Right ventricle myocardium inferior (tissue), 1 donor: ENCODE data around the gene CATSPER1. TPM values are rescaled to one million over a fixed set of nuclear protein-coding genes. Genes with fewer than 3 reads are reported as not detected.
A peak's percentile ranks its signal among the peaks of the same experiment; 100 is the strongest.

Source experiments
- ATAC-seq: fragments of 200-7000 bp; cut with Tn5 transposase; one replicate; pipeline ENCODE4 v1.9.1; 2020; ENCODE audit warnings: mild to moderate bottlenecking, moderate library complexity
- DNase-seq: peaks from one replicate; pipeline ENCODE4 v3.0.0; 2021; ENCODE audit errors: missing footprints
- intact Hi-C: fragments of 100-400 bp; cut with DNase I; formaldehyde crosslinking; loops from one replicate; pipeline ENCODE4 v1.11.0; 2022
- total RNA-seq: library from RNA; stranded (reverse); fragmentation: NEBNext Ultra II Directional; extraction: Animal tissue kit (Norgen Biotek cat#: 25700); gene quantifications from one replicate; pipeline ENCODE4 v1.2.1, GENCODE V29; 2021
- donor health status: DM: no; HTN: yes; CAD: no; lungs with severe emphysema.

The CATSPER1 gene
- total RNA-seq, 1 donor from 2014 or later: not detected

DNA sequence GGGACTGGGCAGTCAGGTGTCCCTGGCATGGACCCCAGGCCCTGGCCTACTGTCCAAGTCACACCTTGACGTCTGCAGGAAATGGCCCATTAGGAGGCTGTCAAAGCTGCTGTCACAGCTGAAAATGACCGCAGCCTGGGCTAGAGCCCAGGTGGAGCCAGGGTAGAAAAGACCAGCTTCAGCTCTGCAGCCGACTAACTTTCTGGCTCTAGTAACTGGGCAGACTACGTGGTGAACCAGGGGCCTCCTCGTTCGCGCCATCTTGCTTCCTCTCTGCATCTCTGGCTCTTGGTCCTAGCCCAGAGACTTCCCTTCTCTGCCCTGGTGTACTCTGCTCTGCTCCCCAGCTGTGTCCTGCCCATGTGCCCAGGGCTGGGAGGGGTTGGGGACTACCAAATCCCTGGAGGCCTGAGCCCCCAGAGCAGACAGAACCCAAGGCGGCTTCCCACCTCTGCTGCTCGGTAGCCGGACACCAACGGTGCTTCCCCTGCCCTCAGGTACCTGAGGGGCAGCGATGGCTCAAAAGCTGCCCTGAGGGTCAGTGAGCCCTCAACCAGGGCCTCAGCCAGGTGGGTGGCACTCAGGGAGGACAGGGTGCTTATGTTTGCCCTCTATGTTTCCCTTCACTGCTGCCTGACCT is 45.1 kb downstream of the CATSPER1 start:
- ATAC-seq: no peak
- intact Hi-C loops: no loop called here

DNA sequence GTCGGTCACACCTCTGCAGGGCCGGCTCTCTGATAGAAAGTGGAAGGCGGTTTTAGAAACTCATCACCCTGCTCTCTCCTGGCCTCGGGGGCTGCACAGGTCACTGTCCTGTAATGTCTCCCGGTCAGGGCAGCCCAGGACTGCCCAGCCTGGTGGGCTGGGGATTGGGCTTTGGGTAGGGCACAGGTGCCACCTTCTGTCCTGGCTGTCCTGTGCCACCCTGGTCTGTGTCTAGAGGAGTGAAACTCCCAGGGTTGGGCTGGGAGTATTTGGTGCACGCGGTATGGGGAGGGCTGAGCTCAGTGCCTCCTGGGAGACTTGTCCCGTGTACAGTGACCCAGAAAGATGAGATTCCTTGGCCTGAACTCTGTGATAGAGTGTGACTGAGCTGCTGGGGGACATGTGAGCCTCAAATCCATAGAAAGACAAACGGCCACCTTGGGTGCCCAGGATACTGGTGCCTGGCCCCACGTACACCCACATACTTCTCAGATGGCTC is 47.0 kb downstream of the CATSPER1 start:
- intact Hi-C loops: no loop called here
- DNase-seq: no peak
- no peak for ATAC-seq

More for the DNA sequence above, 45.1 kb downstream of the CATSPER1 start:
- no peak for DNase-seq

DNA sequence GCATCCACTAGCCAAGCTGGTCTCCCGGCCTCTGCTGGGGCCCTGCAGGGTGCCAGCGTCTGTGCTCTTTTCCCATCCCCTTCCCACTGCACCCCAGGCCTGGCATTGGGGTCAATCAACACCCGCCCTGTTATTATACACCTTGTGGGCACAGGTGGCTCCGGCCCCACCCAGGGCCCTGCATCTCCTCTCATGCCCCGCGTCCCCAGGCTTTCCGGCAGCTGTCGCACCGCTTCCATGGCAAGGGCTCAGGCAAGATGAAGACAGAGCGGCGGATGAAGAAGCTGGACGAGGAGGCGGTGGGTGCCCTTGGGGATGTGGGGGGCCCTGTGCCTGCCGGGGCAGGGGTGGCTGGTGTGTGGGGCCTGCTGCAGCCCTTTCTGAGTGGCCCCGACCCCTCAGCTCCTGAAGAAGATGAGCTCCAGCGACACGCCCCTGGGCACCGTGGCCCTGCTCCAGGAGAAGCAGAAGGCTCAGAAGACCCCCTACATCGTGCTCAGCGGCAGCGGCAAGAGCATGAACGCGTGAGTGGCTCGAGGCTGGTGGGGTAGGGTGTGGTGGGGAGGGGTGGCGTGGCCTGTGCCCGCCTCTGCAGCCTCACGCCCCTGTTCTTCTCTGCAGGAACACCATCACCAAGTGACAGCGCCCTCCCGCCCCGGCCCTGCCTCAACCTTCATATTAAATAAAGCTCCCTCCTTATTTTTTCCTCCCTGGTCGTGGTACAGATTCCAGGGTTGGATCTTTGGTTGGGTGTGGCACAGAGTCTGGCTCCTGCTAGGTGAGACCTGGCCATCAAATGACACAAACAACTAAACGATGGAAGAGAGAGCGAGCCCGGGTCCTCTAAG is 47.7 kb downstream of the CATSPER1 start:
- DNase-seq: no peak
- intact Hi-C loops: no loop called here

DNA sequence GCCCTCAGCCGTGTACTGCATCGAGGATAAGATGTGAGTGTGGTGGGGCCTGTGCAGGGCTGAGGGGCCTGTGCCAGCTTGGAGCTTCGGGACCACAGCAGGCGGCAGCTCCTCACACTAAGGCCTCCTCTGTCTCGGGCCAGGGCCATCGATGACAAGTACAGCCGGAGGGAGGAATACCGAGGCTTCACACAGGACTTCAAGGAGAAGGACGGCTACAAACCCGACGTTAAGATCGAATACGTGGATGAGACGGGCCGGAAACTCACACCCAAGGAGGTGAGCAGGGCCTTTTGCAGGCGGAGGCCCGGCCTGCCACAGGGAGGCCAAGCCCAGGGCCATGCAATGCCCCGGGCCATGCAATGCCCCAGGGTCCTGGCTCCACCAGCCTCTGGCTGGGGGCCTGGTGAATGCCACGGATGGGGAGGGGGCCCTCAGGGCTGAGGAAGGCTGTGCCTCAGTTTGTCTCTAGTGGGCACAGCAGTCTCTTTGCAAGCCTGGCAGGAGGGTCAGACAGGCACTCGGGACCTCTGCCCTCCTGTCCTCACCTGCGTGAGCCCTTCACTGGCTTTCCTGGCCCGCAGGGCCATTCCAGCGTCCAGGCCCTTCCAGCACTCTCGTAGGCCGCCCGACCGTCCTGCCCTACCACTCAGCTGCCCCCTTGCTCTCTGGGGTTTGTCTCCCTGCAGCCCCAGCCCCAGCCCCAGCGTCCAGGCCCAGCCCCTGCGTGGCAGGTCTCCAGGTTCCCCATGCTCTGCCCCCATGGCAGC is 48.5 kb downstream of the CATSPER1 start:
- peak; percentile 32 for ATAC-seq
- DNase-seq: no peak
- intact Hi-C loops: no loop called here

More for the DNA sequence above, 47.7 kb downstream of the CATSPER1 start:
- no peak for ATAC-seq

DNA sequence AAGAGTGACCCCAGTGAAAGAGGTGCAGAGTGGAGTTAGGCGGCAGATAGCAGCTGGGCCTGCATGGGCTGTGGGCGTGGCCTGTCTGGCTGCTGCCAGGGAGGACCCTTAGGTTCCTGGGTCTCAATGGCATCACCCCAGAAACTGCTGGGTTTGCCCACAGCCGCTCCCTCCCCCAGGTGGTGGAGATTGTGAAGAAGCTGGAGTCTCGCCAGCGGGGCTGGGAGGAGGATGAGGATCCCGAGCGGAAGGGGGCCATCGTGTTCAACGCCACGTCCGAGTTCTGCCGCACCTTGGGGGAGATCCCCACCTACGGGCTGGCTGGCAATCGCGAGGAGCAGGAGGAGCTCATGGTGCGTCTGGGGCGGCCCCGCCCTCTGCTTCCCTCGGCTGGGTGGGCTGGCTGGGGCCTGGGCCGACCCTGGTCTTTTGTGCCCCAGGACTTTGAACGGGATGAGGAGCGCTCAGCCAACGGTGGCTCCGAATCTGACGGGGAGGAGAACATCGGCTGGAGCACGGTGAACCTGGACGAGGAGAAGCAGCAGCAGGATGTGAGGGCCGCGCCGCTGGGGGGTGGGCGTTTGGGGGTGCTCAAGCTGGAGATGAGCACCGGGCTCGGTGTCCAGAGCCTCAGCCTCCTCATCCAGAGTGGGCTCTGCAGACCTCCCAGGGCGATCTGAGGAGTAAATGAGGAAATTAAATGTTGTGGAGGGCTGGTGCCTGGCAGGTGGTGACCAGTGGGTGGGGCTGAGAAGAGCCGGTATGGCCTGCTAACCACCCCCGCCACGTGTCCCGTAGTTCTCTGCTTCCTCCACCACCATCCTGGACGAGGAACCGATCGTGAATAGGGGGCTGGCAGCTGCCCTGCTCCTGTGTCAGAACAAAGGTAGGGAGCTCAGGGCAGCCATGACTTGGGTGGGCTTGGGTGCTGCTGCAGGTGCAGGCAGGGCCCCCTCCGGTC is 49.8 kb downstream of the CATSPER1 start:
- ATAC-seq (no peak), DNase-seq (no peak)
- intact Hi-C loops: no loop called here

DNA sequence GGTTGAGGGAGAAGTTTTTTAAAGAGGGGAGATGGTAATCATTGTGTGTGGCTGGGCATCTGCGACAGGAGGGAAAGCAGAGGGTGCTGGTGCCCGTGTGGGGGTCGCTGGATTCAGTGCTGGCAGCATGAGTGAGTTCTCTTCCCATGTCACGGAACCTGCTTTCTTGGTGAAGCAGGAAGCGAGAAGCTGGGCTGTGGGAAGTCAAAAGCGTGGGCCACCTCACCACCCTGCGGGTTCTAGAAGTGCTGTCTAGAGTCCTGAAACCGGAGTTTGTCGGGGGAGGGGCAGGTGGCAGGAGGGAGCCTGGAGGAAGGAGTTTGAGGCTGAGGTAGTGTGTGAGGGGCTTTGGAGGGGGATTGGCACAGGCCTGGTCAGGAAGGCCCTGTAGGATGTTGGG is 50.5 kb downstream of the CATSPER1 start:
- intact Hi-C loops: no loop called here
- ATAC-seq (no peak), DNase-seq (no peak)

DNA sequence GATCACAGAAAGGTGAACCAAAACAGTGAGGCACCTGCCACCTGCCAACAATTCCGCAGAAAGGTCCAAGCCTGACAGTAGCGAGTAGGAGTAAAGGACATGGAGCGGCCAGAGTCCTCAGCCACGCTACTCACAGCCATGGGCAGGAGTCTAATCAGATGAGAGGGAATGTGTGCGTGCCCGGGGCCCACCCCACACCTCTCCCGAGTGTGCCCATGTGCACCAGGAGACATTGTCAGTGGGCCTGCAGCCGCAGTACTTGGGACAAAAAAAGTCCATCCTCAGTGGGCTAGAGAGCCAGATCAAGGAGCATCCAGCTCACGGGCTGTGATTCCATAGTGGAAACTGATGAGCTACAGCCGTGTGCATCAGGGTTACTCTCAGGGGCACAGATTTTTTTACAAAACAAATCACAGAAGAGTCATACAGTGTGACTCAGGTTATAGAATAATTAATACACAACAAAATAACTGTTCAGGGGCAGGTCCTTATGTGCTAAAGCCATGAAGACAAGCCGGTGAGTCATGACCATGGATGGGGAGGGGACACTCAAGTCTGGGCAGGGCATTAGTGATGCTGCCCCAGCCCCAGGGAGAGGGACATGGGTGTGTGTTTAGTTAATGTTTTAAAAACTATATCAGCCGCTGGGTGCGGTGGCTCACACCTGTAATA is 52.7 kb downstream of the CATSPER1 start:
- intact Hi-C loops: no loop called here
- no peak for DNase-seq
- ATAC-seq: no peak

DNA sequence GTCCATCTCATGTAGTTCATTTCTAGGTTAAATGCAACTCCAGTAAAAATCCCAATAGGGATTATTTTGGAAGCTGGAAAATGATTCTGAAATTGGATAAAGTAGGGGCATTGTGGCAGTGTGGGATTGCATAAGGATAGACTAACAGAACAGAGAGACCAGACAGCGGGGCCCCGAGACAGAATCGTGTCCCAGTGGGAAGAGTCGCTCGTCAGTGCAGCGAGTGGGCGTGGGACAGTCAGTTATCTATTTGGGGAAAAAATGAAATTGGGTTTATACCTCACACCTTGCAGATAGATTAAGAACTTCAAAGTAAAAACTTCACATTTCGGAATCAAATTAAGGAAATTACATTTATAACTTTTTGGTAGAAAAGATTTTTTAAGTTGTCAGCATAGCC is 54.2 kb downstream of the CATSPER1 start:
- intact Hi-C loops: no loop called here
- no peak for ATAC-seq

DNA sequence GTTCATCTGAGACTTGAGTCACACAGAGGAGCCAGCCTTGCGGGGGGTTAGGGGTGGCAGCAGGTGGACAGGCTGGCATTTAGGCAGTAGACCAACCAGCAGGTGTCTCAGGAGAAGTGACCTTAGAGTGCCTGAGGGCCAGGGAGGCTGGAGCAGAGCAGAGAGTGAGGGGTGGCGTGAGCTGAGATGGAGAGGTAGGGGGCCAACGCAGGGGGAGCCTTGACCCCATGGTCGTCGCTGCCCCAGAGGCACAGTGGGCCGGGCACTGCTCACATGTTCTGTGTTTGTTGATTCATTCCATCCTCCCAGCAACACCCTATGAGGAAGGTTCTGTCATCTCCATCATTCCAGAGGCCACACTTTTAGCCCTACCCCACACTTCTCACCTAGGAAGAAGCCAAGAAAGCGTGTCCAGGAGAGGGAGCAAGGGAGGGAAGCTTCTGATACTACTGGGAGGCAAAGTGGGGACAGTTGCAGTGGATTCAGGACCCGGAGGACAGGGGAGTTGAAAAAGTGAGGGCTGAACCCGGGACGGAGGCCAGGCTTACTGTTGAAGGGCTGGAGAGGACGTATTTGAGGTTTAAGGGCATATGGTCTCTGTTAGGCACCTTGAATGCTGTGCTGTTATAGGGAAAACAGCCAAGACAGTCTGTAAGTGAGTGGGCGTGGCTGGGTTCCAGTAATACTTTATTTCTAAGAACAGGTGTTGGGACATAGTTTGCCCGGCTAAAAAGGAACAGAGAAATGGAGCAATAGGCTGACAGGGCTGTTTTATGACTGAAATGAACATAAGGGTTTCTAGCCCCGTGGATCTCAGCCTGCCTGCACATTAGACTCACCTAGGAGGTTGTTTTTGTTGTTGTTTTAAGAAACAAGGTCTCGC is 57.4 kb downstream of the CATSPER1 start:
- intact Hi-C loops: loop anchor here (10.0 kb wide), 1 partner anchor 114 kb away; the partner anchor contains the start of gene CFL1
- DNase-seq (no peak), ATAC-seq (no peak)

More for the DNA sequence above, 54.2 kb downstream of the CATSPER1 start:
- no peak for DNase-seq

DNA sequence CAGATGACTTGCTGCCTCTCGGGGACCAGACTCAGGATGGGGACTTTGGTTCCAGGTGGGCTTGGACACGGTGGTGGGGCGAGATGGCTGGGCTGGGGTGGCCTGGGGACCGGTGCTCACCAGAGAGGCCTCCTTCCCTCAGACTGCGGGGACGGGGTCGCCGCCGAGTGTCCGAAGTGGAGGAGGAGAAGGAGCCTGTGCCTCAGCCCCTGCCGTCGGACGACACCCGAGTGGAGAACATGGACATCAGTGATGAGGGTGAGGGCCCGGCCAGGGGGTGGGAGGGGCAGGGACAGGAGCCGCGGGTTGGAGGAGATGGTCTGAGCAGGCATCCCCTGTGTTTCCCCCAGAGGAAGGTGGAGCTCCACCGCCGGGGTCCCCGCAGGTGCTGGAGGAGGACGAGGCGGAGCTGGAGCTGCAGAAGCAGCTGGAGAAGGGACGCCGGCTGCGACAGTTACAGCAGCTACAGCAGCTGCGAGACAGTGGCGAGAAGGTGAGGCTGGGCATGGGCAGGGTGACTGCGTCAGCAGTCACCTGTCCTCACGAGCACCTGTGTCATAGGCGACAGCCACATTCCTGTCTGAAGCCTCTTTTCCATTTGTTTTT is 58.8 kb downstream of the CATSPER1 start:
- intact Hi-C loops: loop anchor here (10.0 kb wide), 1 partner anchor 113 kb away; the partner anchor contains the start of gene CFL1
- DNase-seq: no peak
- ATAC-seq: no peak

Other genes with a start within 250 kb of the CATSPER1 start
- gene AP5B1, start 245.5 kb downstream of the CATSPER1 start, total RNA-seq: 6.1 TPM
- not detected for gene OVOL1, start 239.4 kb downstream of the CATSPER1 start, total RNA-seq
- gene SNX32, start 192.5 kb downstream of the CATSPER1 start, total RNA-seq: not detected
- gene CFL1, start 168.3 kb downstream of the CATSPER1 start, total RNA-seq: 386 TPM
- 35.5 TPM for gene MUS81, start 166.0 kb downstream of the CATSPER1 start, total RNA-seq
- gene EFEMP2, start 153.7 kb downstream of the CATSPER1 start, total RNA-seq: 83.1 TPM
- gene CTSW, start 146.6 kb downstream of the CATSPER1 start, total RNA-seq: 1.1 TPM
- 44.7 TPM for gene FIBP, start 138.0 kb downstream of the CATSPER1 start, total RNA-seq
- gene CCDC85B, start 135.8 kb downstream of the CATSPER1 start, total RNA-seq: 29.6 TPM
- gene FOSL1, start 126.1 kb downstream of the CATSPER1 start, total RNA-seq: 0.27 TPM
- 38.5 TPM for gene C11orf68, start 107.4 kb downstream of the CATSPER1 start, total RNA-seq
- 110 TPM for gene DRAP1, start 107.1 kb downstream of the CATSPER1 start, total RNA-seq
- not detected for gene TSGA10IP, start 81.0 kb downstream of the CATSPER1 start, total RNA-seq
- gene SART1, start 64.7 kb downstream of the CATSPER1 start, total RNA-seq: 29.9 TPM
- gene EIF1AD, start 24.3 kb downstream of the CATSPER1 start, total RNA-seq: 18.0 TPM
- 248 TPM for gene BANF1, start 24.0 kb downstream of the CATSPER1 start, total RNA-seq
- gene CST6, start 14.5 kb downstream of the CATSPER1 start, total RNA-seq: not detected
- 1.5 TPM for gene GAL3ST3, start 22.7 kb upstream of the CATSPER1 start, total RNA-seq
- gene SF3B2, start 25.9 kb upstream of the CATSPER1 start, total RNA-seq: 71.8 TPM
- gene PACS1, start 43.8 kb upstream of the CATSPER1 start, total RNA-seq: 50.7 TPM
- gene KLC2, start 231.2 kb upstream of the CATSPER1 start, total RNA-seq: 35.3 TPM
- gene RAB1B, start 242.2 kb upstream of the CATSPER1 start, total RNA-seq: 125 TPM